Sigmoid colon (tissue), 4 donors: ENCODE measurements around the gene TNNI2.

Experiments used
- CTCF ChIP-seq, 4 experiments: fragments of 450-650 bp in 3 of 4; fragments of 200-600 bp in 1 of 4; IDR thresholded peaks; one replicate each; pipeline ENCODE4 v1.5.1; 2016 to 2019; ENCODE audit warnings: antibody characterized with exemption in 4 of 4, mild to moderate bottlenecking in 3 of 4, moderate library complexity in 2 of 4
- POLR2AphosphoS5 ChIP-seq, 4 donors: sonication (generic); formaldehyde crosslinking; IDR thresholded peaks; one replicate each; pipeline ENCODE4 v1.6.1; 2017; ENCODE audit warnings: antibody characterized with exemption in 4 of 4

- TF ChIP-seq CTCF (IDR thresholded peaks at IDR 0.05) = no peak
- no peak for TF ChIP-seq POLR2AphosphoS5 (IDR thresholded peaks at IDR 0.05)
Observed at GRCh38 chr11:1814691-1815090, 24.1 kb upstream of the TNNI2 start.
